Measurements from ENCODE around the gene ELAC2.

ELAC2 gene

GRCh38 chr17:12947047-12947446, 70.8 kb downstream of the ELAC2 start:
- H3K79me2 ChIP-seq (ENCODE audit: insufficient read depth, low read length) = no peaks in the 10 kb centered on the region
- H4K20me1 ChIP-seq (ENCODE audit: insufficient read depth, low read length, poor library complexity, severe bottlenecking) = no peaks in the 10 kb centered on the region
- no peak overlapping the region for H3K4me2 ChIP-seq (ENCODE audit: low read depth, low read length, poor library complexity, severe bottlenecking)
- no peak overlapping the region for H2AFZ ChIP-seq (ENCODE audit: low read length)
- H3K9ac ChIP-seq (ENCODE audit: low read depth, low read length, poor library complexity, severe bottlenecking) = no peak overlapping the region
- no peaks in the 10 kb centered on the region for H3F3A ChIP-seq (ENCODE audit: low read depth)
- H3K27me3 ChIP-seq (ENCODE audit: insufficient read depth, low read length, poor library complexity, severe bottlenecking) = no peaks in the 10 kb centered on the region
- no peak overlapping the region for H3K4me3 ChIP-seq (ENCODE audit: low read length, poor library complexity, severe bottlenecking)
- no peaks in the 10 kb centered on the region; the same call in 1 of the 2 replicates for H3K9me3 ChIP-seq (ENCODE audit: insufficient read depth, low read depth, low read length)
- no peaks in the 10 kb centered on the region for H3K9me2 ChIP-seq (replicated peaks; ENCODE audit: low read depth, low read length)
- no peak for TF ChIP-seq EZH2phosphoT487 (IDR thresholded peaks at IDR 0.05; ENCODE audit: borderline replicate concordance)
- TF ChIP-seq, protein P1, sequence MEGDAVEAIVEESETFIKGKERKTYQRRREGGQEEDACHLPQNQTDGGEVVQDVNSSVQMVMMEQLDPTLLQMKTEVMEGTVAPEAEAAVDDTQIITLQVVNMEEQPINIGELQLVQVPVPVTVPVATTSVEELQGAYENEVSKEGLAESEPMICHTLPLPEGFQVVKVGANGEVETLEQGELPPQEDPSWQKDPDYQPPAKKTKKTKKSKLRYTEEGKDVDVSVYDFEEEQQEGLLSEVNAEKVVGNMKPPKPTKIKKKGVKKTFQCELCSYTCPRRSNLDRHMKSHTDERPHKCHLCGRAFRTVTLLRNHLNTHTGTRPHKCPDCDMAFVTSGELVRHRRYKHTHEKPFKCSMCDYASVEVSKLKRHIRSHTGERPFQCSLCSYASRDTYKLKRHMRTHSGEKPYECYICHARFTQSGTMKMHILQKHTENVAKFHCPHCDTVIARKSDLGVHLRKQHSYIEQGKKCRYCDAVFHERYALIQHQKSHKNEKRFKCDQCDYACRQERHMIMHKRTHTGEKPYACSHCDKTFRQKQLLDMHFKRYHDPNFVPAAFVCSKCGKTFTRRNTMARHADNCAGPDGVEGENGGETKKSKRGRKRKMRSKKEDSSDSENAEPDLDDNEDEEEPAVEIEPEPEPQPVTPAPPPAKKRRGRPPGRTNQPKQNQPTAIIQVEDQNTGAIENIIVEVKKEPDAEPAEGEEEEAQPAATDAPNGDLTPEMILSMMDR (conservative IDR thresholded peaks at IDR 0.05; ENCODE audit: low read length) = no peak
- no peaks in the 10 kb centered on the region for H3K36me3 ChIP-seq (ENCODE audit: insufficient read depth, low read length)
- no peaks in the 10 kb centered on the region for H3K4me1 ChIP-seq (ENCODE audit: insufficient read depth, low read length, poor library complexity, severe bottlenecking)

All from Loucy (cell line).